Tibial artery (tissue), 4 donors: ENCODE results near the gene CRYGC.

ENCODE experiments used
- DNase-seq, 2 donors: peaks; one replicate each; pipeline ENCODE4 v3.0.0-alpha.2; 2019
- H3K27ac ChIP-seq, 2 donors: fragments of 200-600 bp; sonication (generic) in 1 of 2; 1 replicate in 1 of 2; 2 replicates in 1 of 2; pipeline ENCODE4 v1.5.1; 2018 to 2019; ENCODE audit warnings: mild to moderate bottlenecking in 1 of 2
- H3K27me3 ChIP-seq, 2 donors: fragments of 200-600 bp; sonication (generic) in 1 of 2; one replicate each; pipeline versions ENCODE4 v1.5.1 to v1.6.0; 2016 to 2019
- H3K36me3 ChIP-seq, 3 donors: fragments of 200-600 bp; sonication (generic) in 2 of 3; one replicate each; pipeline ENCODE4 v1.5.1; 2016 to 2019; ENCODE audit warnings: mild to moderate bottlenecking in 2 of 3
- H3K4me1 ChIP-seq, 4 donors: fragments of 200-600 bp; sonication (generic) in 2 of 4; 1 replicate in 3 of 4; 2 replicates in 1 of 4; pipeline ENCODE4 v1.5.1; 2016 to 2019
- H3K4me3 ChIP-seq, 2 donors: fragments of 200-600 bp; sonication (generic) in 1 of 2; 1 replicate in 1 of 2; 2 replicates in 1 of 2; pipeline ENCODE4 v1.5.1; 2018 to 2019; ENCODE audit warnings: mild to moderate bottlenecking in 2 of 2
- H3K9me3 ChIP-seq, 3 donors: fragments of 200-600 bp; sonication (generic) in 1 of 3; one replicate each; pipeline ENCODE4 v1.5.1; 2016 to 2019
- CTCF ChIP-seq, 2 experiments: fragments of 200-600 bp in 1 of 2; fragments of 450-650 bp in 1 of 2; IDR thresholded peaks; one replicate each; pipeline ENCODE4 v1.5.1; 2017 to 2019; ENCODE audit warnings: antibody characterized with exemption in 2 of 2, mild to moderate bottlenecking in 1 of 2, moderate library complexity in 1 of 2
- intact Hi-C: fragments of 100-400 bp; cut with DNase I; formaldehyde crosslinking; loops from one replicate; pipeline ENCODE4 v1.15.0; 2023; ENCODE audit warnings: low total_unique reads

Gene CRYGC

GRCh38 chr2:208135794-208136715 lies 6.4 kb upstream of the CRYGC start:
- intact Hi-C loops: no loop called here
- Histone ChIP-seq H3K4me1 (no peaks in the 10 kb centered on the region), H3K9me3 (no peaks in the 10 kb centered on the region), H3K36me3 (no peaks in the 10 kb centered on the region), H3K4me3 (no peak overlapping the region), H3K27me3 (peaks cover 0 to 4% of the 10 kb centered on the region in 2 donors), H3K27ac (no peak overlapping the region)
- TF ChIP-seq CTCF (IDR thresholded peaks at IDR 0.05): no peak
- DNase-seq: no peak

GRCh38 chr2:208134928-208135586 lies 5.4 kb upstream of the CRYGC start:
- Histone ChIP-seq H3K27ac (no peak overlapping the region), H3K9me3 (no peaks in the 10 kb centered on the region), H3K27me3 (peaks cover 0 to 4% of the 10 kb centered on the region in 2 donors), H3K36me3 (no peaks in the 10 kb centered on the region), H3K4me3 (no peak overlapping the region), H3K4me1 (no peaks in the 10 kb centered on the region)
- no peak for DNase-seq
- TF ChIP-seq CTCF (IDR thresholded peaks at IDR 0.05): no peak
- intact Hi-C loops: no loop called here

GRCh38 chr2:208130712-208131110 lies 1.1 kb upstream of the CRYGC start:
- TF ChIP-seq CTCF (IDR thresholded peaks at IDR 0.05): no peak
- no peaks in the 10 kb centered on the region for H3K4me1 ChIP-seq
- peaks cover 0 to 7% of the 10 kb centered on the region in 2 donors for H3K27me3 ChIP-seq
- DNase-seq: no peak
- intact Hi-C loops: no loop called here
- no peaks in the 10 kb centered on the region for H3K36me3 ChIP-seq
- H3K4me3 ChIP-seq: no peak overlapping the region
- no peaks in the 10 kb centered on the region for H3K9me3 ChIP-seq
- no peak overlapping the region for H3K27ac ChIP-seq

GRCh38 chr2:208128136-208128535 lies 1.5 kb downstream of the CRYGC start:
- H3K4me3 ChIP-seq: no peak overlapping the region
- intact Hi-C loops: no loop called here

GRCh38 chr2:208127090-208127489 lies 2.5 kb downstream of the CRYGC start:
- intact Hi-C loops: no loop called here
- Histone ChIP-seq H3K36me3 (no peaks in the 10 kb centered on the region), H3K9me3 (no peaks in the 10 kb centered on the region), H3K27ac (no peak overlapping the region), H3K4me3 (no peak overlapping the region), H3K27me3 (peaks cover 0 to 15% of the 10 kb centered on the region in 2 donors), H3K4me1 (peaks cover 0 to 6% (median 5%) of the 10 kb centered on the region in 4 donors)
- no peak for DNase-seq
- TF ChIP-seq CTCF (IDR thresholded peaks at IDR 0.05): no peak

More at GRCh38 chr2:208128136-208128535, 1.5 kb downstream of the CRYGC start:
- no peak for TF ChIP-seq CTCF (IDR thresholded peaks at IDR 0.05)
- Histone ChIP-seq H3K9me3 (no peaks in the 10 kb centered on the region), H3K27ac (no peak overlapping the region), H3K4me1 (peaks cover 0 to 6% (median 5%) of the 10 kb centered on the region in 4 donors), H3K27me3 (peaks cover 0 to 15% of the 10 kb centered on the region in 2 donors), H3K36me3 (no peaks in the 10 kb centered on the region)
- DNase-seq: no peak
